A549 (cell line): ENCODE measurements around the gene LDLRAD3. TPM values are rescaled to one million over a fixed set of nuclear protein-coding genes. Genes with fewer than 3 reads are reported as not detected.

ENCODE experiments used
- ATAC-seq, 2 experiments: fragments of 200-7000 bp in 1 of 2; fragments of >200 bp in 1 of 2; cut with Nextera tagmentation in 1 of 2; cut with Tn5 transposase in 1 of 2; 3 replicates each; pipeline versions ENCODE4 v1.8.0 to v1.9.1; 2018 to 2020; ENCODE audit warnings: mild to moderate bottlenecking in 1 of 2, moderate library complexity in 1 of 2
- CTCF ChIA-PET: fragments of 300-600 bp; sonication (Branson Sonifier 250); formaldehyde crosslinking; extraction: SDS; loops from one replicate; lab custom pipeline; 2021; ENCODE audit warnings: antibody characterized with exemption, inconsistent platforms; lab: Yijun Ruan, JAX
- POLR2A ChIA-PET: fragments of 350-600 bp; formaldehyde crosslinking; extraction: SDS; loops from one replicate; lab custom pipeline; 2021; ENCODE audit warnings: antibody characterized with exemption, inconsistent platforms; lab: Yijun Ruan, JAX
- DNase-seq, 2 experiments: peaks; one replicate each; pipeline versions ENCODE4 v3.0.0 to v3.0.0-alpha.2; 2011 to 2016; ENCODE audit warnings: low read depth in 1 of 2, low spot score in 1 of 2
- FAIRE-seq: peaks from 2 replicates; lab custom pipeline; 2011; peaks lifted over from hg19 to GRCh38; lab: Jason Lieb, UNC
- H3K27ac ChIP-seq, 2 experiments: fragments of >200 bp; sonication (Bioruptor Twin); formaldehyde crosslinking; 3 replicates each; pipeline ENCODE4 v1.5.1; 2016 to 2017
- H3K4me1 ChIP-seq: fragments of >200 bp; sonication (Bioruptor Twin); formaldehyde crosslinking; 3 replicates; pipeline ENCODE4 v1.6.1; 2016
- H3K4me2 ChIP-seq: fragments of >200 bp; sonication (Bioruptor Twin); formaldehyde crosslinking; 3 replicates; pipeline ENCODE4 v1.6.1; 2016
- H3K4me3 ChIP-seq: fragments of >200 bp; sonication (Bioruptor Twin); formaldehyde crosslinking; 3 replicates; pipeline ENCODE4 v1.5.1; 2016
- H3K9me3 ChIP-seq: fragments of >200 bp; sonication (Bioruptor Twin); formaldehyde crosslinking; 3 replicates; pipeline ENCODE4 v1.6.1; 2016
- BCL3 ChIP-seq: fragments of >200 bp; sonication (Bioruptor Twin); formaldehyde crosslinking; IDR thresholded peaks from 3 replicates; pipeline ENCODE4 v1.6.1; 2016
- CBX2 ChIP-seq: fragments of 200-600 bp; sonication (generic); IDR thresholded peaks from 2 replicates; pipeline ENCODE4 v1.6.1; 2016; ENCODE audit warnings: low read depth, mild to moderate bottlenecking, borderline replicate concordance
- CHD2 ChIP-seq: fragments of 150-350 bp; IDR thresholded peaks from 2 replicates; pipeline ENCODE4 v1.6.1; 2014; ENCODE audit warnings: low read length; ENCODE audit not compliant: partially characterized antibody
- CTCF ChIP-seq: fragments of >200 bp; sonication (Bioruptor Twin); formaldehyde crosslinking; IDR thresholded peaks from 3 replicates; pipeline ENCODE4 v1.5.1; 2016
- EHF ChIP-seq: fragments of 250-450 bp; sonication (Bioruptor Pico); IDR thresholded peaks from 2 replicates; pipeline ENCODE4 v1.5.0; 2020; ENCODE audit warnings: mild to moderate bottlenecking
- FOSB ChIP-seq: fragments of 250-450 bp; sonication (Bioruptor Pico); IDR thresholded peaks from 2 replicates; pipeline ENCODE4 v1.5.0; 2020; ENCODE audit warnings: mild to moderate bottlenecking, moderate library complexity
- FOXS1 ChIP-seq: fragments of 250-450 bp; sonication (Bioruptor Pico); IDR thresholded peaks from 2 replicates; pipeline ENCODE4 v1.5.0; 2020; ENCODE audit warnings: mild to moderate bottlenecking, moderate library complexity
- GATA3 ChIP-seq: IDR thresholded peaks from 2 replicates; pipeline ENCODE4 v1.6.1; 2012; ENCODE audit warnings: borderline replicate concordance
- HDAC2 ChIP-seq: fragments of 200-600 bp; sonication (generic); IDR thresholded peaks from 2 replicates; pipeline ENCODE4 v1.6.1; 2016
- HOXA7 ChIP-seq: fragments of 250-450 bp; sonication (Bioruptor Pico); IDR thresholded peaks from 2 replicates; pipeline ENCODE4 v1.5.0; 2020; ENCODE audit warnings: mild to moderate bottlenecking, moderate library complexity
- JUN ChIP-seq, 2 experiments: fragments of >200 bp; sonication (Bioruptor Twin); formaldehyde crosslinking; IDR thresholded peaks; 2 replicates in 1 of 2; 3 replicates in 1 of 2; pipeline ENCODE4 v1.6.1; 2016 to 2017
- JUNB ChIP-seq: fragments of >200 bp; sonication (Bioruptor Twin); formaldehyde crosslinking; IDR thresholded peaks from 2 replicates; pipeline ENCODE4 v1.6.1; 2016
- MAX ChIP-seq: IDR thresholded peaks from 2 replicates; pipeline ENCODE4 v1.6.1; 2012
- MYC ChIP-seq: IDR thresholded peaks from 2 replicates; pipeline ENCODE4 v1.6.1; 2012; ENCODE audit warnings: mild to moderate bottlenecking, inconsistent platforms, low read length, improper control_type of control experiment, borderline replicate concordance
- NFE2L2 ChIP-seq: fragments of 150-350 bp; conservative IDR thresholded peaks from 2 replicates; pipeline ENCODE4 v1.6.1; 2014; ENCODE audit warnings: low read length
- NPAS2 ChIP-seq: fragments of 250-450 bp; sonication (Bioruptor Pico); IDR thresholded peaks from 2 replicates; pipeline ENCODE4 v1.8.0; 2022; ENCODE audit warnings: mild to moderate bottlenecking, moderate library complexity, borderline replicate concordance
- NR3C1 ChIP-seq: fragments of >200 bp; sonication (Bioruptor Twin); formaldehyde crosslinking; IDR thresholded peaks from 3 replicates; pipeline ENCODE4 v1.6.1; 2017
- PBX3 ChIP-seq: IDR thresholded peaks from 2 replicates; pipeline ENCODE4 v1.6.1; 2012
- PHF8 ChIP-seq: fragments of 200-600 bp; sonication (generic); IDR thresholded peaks from 2 replicates; pipeline ENCODE4 v1.6.1; 2016; ENCODE audit warnings: low read depth, mild to moderate bottlenecking, antibody characterized with exemption, moderate library complexity, borderline replicate concordance
- RAD21 ChIP-seq, 2 experiments: fragments of >200 bp in 1 of 2; sonication (Bioruptor Twin) in 1 of 2; formaldehyde crosslinking in 1 of 2; IDR thresholded peaks in 1 of 2; conservative IDR thresholded peaks in 1 of 2; 2 replicates in 1 of 2; 3 replicates in 1 of 2; pipeline ENCODE4 v1.6.1; 2012 to 2018; ENCODE audit warnings: inconsistent platforms in 1 of 2
- RARB ChIP-seq: fragments of 250-450 bp; sonication (Bioruptor Pico); IDR thresholded peaks from 2 replicates; pipeline ENCODE4 v1.8.0; 2021; ENCODE audit warnings: mild to moderate bottlenecking, moderate library complexity
- RCOR1 ChIP-seq: fragments of 150-350 bp; IDR thresholded peaks from 2 replicates; pipeline ENCODE4 v1.6.1; 2014; ENCODE audit warnings: antibody characterized with exemption, low read length, low read depth
- REST ChIP-seq: fragments of 200-600 bp; sonication (generic); IDR thresholded peaks from 2 replicates; pipeline ENCODE4 v1.6.1; 2016; ENCODE audit warnings: antibody characterized with exemption, mild to moderate bottlenecking, moderate library complexity
- RFX5 ChIP-seq: fragments of 450-650 bp; IDR thresholded peaks from 2 replicates; pipeline ENCODE4 v1.7.1; 2014; ENCODE audit warnings: antibody characterized with exemption, mild to moderate bottlenecking, moderate library complexity
- RNF2 ChIP-seq: fragments of 200-600 bp; sonication (generic); IDR thresholded peaks from 2 replicates; pipeline ENCODE4 v1.6.1; 2016; ENCODE audit warnings: low read depth, mild to moderate bottlenecking, antibody characterized with exemption, moderate library complexity, borderline replicate concordance
- SMC3 ChIP-seq: fragments of >200 bp; sonication (Bioruptor Twin); formaldehyde crosslinking; IDR thresholded peaks from 3 replicates; pipeline ENCODE4 v1.6.1; 2018; ENCODE audit warnings: inconsistent platforms
- SREBF2 ChIP-seq: fragments of 450-650 bp; IDR thresholded peaks from 2 replicates; pipeline ENCODE4 v1.6.1; 2014; ENCODE audit warnings: mild to moderate bottlenecking, moderate library complexity
- TP53 ChIP-seq: fragments of 250-450 bp; sonication (Bioruptor Pico); IDR thresholded peaks from 2 replicates; pipeline ENCODE4 v1.5.0; 2021; ENCODE audit warnings: mild to moderate bottlenecking, moderate library complexity
- USF2 ChIP-seq: fragments of 450-650 bp; IDR thresholded peaks from 2 replicates; pipeline ENCODE4 v1.6.1; 2014; ENCODE audit warnings: antibody characterized with exemption
- WGBS: methylation state at CpG from one replicate; pipeline ENCODE4 v1.1.6; 2017; ENCODE audit errors: missing lambda C conversion rate; 5-methylcytosine and 5-hydroxymethylcytosine counted together
- polyA plus RNA-seq, 4 experiments: library from polyadenylated mRNA; depleted of rRNA in 3 of 4; stranded (reverse); fragments of >200 nt; fragmentation: RNase III in 1 of 4; extraction: RNeasy Plus Mini Kit Qiagen cat#74134 plus additional on column Dnase treatment in 1 of 4; gene quantifications; 2 replicates in 3 of 4; 3 replicates in 1 of 4; pipeline ENCODE4 v1.2.3, GENCODE V29; 2011 to 2017

Gene LDLRAD3
- polyA plus RNA-seq, 2 of the 4 experiments (the other 2 are of a cell fraction), result 10.5 to 13.2 TPM

- WGBS, result 58% methylated on average over 3 of the region's 3 CpGs
- H3K4me3 ChIP-seq, result no peak overlapping the region
- no peak for ATAC-seq
- POLR2A ChIA-PET, result no interaction called here
- FAIRE-seq, result no peak
- no peak for DNase-seq
- peaks cover 1% of the 10 kb centered on the region; the same call in 2 of the 3 replicates for H3K4me1 ChIP-seq
- H3K9me3 ChIP-seq, result 0 out of 3 replicates have a peak, but pooled peaks cover 4% of the 10 kb centered on the region
- H3K4me2 ChIP-seq, result no peak overlapping the region
- TF ChIP-seq JUNB (no peak), PBX3 (no peak), NPAS2 (no peak), HOXA7 (no peak), PHF8 (no peak), CBX2 (no peak), MAX (no peak), REST (no peak), SREBF2 (no peak), RCOR1 (no peak), MYC (no peak), CHD2 (no peak), RAD21 (conservative IDR thresholded peaks at IDR 0.05 in 1 of 2, IDR thresholded peaks at IDR 0.05 in 1 of 2) (no peak), SMC3 (no peak), NFE2L2 (no peak), RARB (no peak), EHF (CRISPR knock-in tag) (no peak), GATA3 (no peak)
- CTCF ChIA-PET, result interaction anchor here (0.8 to 1.0 kb wide), 2 partner anchors 17 to 199 kb away, joined by 3 read pairs; no protein-coding TSS in a partner anchor
- H3K27ac ChIP-seq, result no peak overlapping the region
These were observed 10.5 kb upstream of the LDLRAD3 start for GRCh38 chr11:35933320-35933871.

- H3K27ac ChIP-seq, result no peak overlapping the region
- FAIRE-seq, result no peak
- TF ChIP-seq HDAC2 (no peak), NR3C1 (no peak), CTCF (no peak), TP53 (CRISPR knock-in tag) (no peak), PBX3 (no peak), NFE2L2 (no peak), SMC3 (no peak), BCL3 (no peak), RNF2 (no peak), JUN (IDR thresholded peaks at IDR 0.05) (no peak), MYC (no peak), FOXS1 (no peak), FOSB (CRISPR knock-in tag) (no peak), RFX5 (no peak), USF2 (no peak)
These were observed 9.6 kb upstream of the LDLRAD3 start for GRCh38 chr11:35934271-35934670.

More at GRCh38 chr11:35934271-35934670, 9.6 kb upstream of the LDLRAD3 start:
- 35% methylated on average over 7 of the region's 7 CpGs for WGBS
- H3K4me3 ChIP-seq, result no peak overlapping the region
- H3K4me2 ChIP-seq, result no peak overlapping the region
- CTCF ChIA-PET, result no interaction called here
- ATAC-seq, result no peak
- H3K4me1 ChIP-seq, result no peaks in the 10 kb centered on the region
- 0 out of 3 replicates have a peak, but pooled peaks cover 4% of the 10 kb centered on the region for H3K9me3 ChIP-seq
- POLR2A ChIA-PET, result no interaction called here
- no peak for DNase-seq
